AG04450 (cell line): ENCODE data around the gene BTG1. TPM values are rescaled to one million over a fixed set of nuclear protein-coding genes. Genes with fewer than 3 reads are reported as not detected.
"Not testable (repeated sequence)": the region's sequence is repeated elsewhere in the genome, so short reads cannot be mapped to it uniquely, and the experiment has no call there.

Source experiments
- CTCF ChIA-PET: fragments of 300-600, 350-600 bp; formaldehyde crosslinking; extraction: SDS; loops from one replicate; lab custom pipeline; 2022; ENCODE audit warnings: antibody characterized with exemption, inconsistent platforms; lab: Charles Lee
- POLR2A ChIA-PET: fragments of 350-600 bp; formaldehyde crosslinking; extraction: SDS; loops from one replicate; lab custom pipeline; 2021; ENCODE audit warnings: antibody characterized with exemption, inconsistent platforms; lab: Yijun Ruan, JAX
- DNase-seq: peaks from one replicate; pipeline ENCODE4 v3.0.0-alpha.2; 2011; ENCODE audit warnings: low read depth, low spot score
- H3K27ac ChIP-seq: one replicate; pipeline ENCODE4 v1.5.1; 2012; ENCODE audit warnings: low read depth, low read length, control low read depth
- H3K27me3 ChIP-seq: one replicate; pipeline ENCODE4 v1.6.0; 2012; ENCODE audit warnings: low read length; ENCODE audit not compliant: control insufficient read depth, insufficient read depth
- H3K4me3 ChIP-seq: 2 replicates; pipeline ENCODE4 v1.5.1; 2011; ENCODE audit warnings: mild to moderate bottlenecking, low read depth, low read length, control low read depth
- H3K9me3 ChIP-seq: 2 replicates; pipeline ENCODE4 v1.5.1; 2012; ENCODE audit warnings: low read length; ENCODE audit not compliant: control insufficient read depth, insufficient read depth
- CTCF ChIP-seq: IDR thresholded peaks from 2 replicates; pipeline ENCODE4 v1.5.1; 2011; ENCODE audit warnings: low read depth, low read length, control low read depth, inconsistent platforms
- polyA plus RNA-seq: library from polyadenylated mRNA; depleted of rRNA; stranded (reverse); fragments of >200 nt; gene quantifications from 2 replicates; pipeline ENCODE4 v1.2.3, GENCODE V29; 2011

Gene BTG1
- polyA plus RNA-seq, 1 experiment, result 89.7 TPM

GRCh38 chr12:92136026-92136730 lies 9.5 kb downstream of the BTG1 start:
- peak overlapping the region; percentile 66 for H3K27ac ChIP-seq
- no peak for DNase-seq
- H3K9me3 ChIP-seq, result no peaks in the 10 kb centered on the region
- no peak for TF ChIP-seq CTCF
- H3K4me3 ChIP-seq, result no peak overlapping the region
- POLR2A ChIA-PET, result interaction anchor here (0.6 to 2.6 kb wide), 6 partner anchors 10 to 755 kb away, joined by 3 to 55 read pairs (median 4); partner anchors contain the start of gene BTG1
- CTCF ChIA-PET, result interaction anchor here (1.0 to 7.9 kb wide), 3 partner anchors 10 to 754 kb away, joined by 7 to 53 read pairs (median 23); partner anchors contain the start of gene BTG1
- H3K27me3 ChIP-seq, result no peaks in the 10 kb centered on the region

- H3K4me3 ChIP-seq, POLR2A ChIA-PET, DNase-seq, H3K9me3 ChIP-seq, H3K27me3 ChIP-seq, H3K27ac ChIP-seq: not testable (repeated sequence)
- CTCF ChIA-PET, result interaction anchor here (1.5 to 7.9 kb wide), 2 partner anchors 435 to 754 kb away, joined by 3 to 53 read pairs; no protein-coding TSS in a partner anchor
Measured at GRCh38 chr12:92135541-92135940, 10.1 kb downstream of the BTG1 start.

GRCh38 chr12:92134638-92135274 lies 10.9 kb downstream of the BTG1 start:
- POLR2A ChIA-PET, result interaction anchor here (0.8 kb wide), 1 partner anchor 11 kb away, joined by 3 read pairs; the partner anchor contains the start of gene BTG1
- TF ChIP-seq CTCF, result no peak
- Histone ChIP-seq H3K9me3 (no peaks in the 10 kb centered on the region), H3K4me3 (no peak overlapping the region), H3K27me3 (no peaks in the 10 kb centered on the region), H3K27ac (no peak overlapping the region)
- DNase-seq, result no peak
- CTCF ChIA-PET, result interaction anchor here (0.5 to 7.9 kb wide), 5 partner anchors 282 to 753 kb away, joined by 3 to 53 read pairs (median 5); no protein-coding TSS in a partner anchor

- Histone ChIP-seq H3K27me3 (no peaks in the 10 kb centered on the region), H3K9me3 (no peaks in the 10 kb centered on the region), H3K4me3 (no peak overlapping the region), H3K27ac (no peak overlapping the region)
- TF ChIP-seq CTCF, result no peak
- DNase-seq, result no peak
- POLR2A ChIA-PET, result interaction anchor here (0.8 to 1.6 kb wide), 2 partner anchors 12 kb away, joined by 3 to 7 read pairs; partner anchors contain the start of gene BTG1
- CTCF ChIA-PET, result interaction anchor here (0.6 to 7.9 kb wide), 4 partner anchors 281 to 752 kb away, joined by 3 to 53 read pairs (median 8); no protein-coding TSS in a partner anchor
Measured at GRCh38 chr12:92133795-92134637, 11.6 kb downstream of the BTG1 start.

- Histone ChIP-seq H3K27me3 (no peaks in the 10 kb centered on the region), H3K27ac (no peak overlapping the region), H3K9me3 (no peaks in the 10 kb centered on the region), H3K4me3 (no peak overlapping the region)
- no peak for TF ChIP-seq CTCF
- POLR2A ChIA-PET, result interaction anchor here (1.6 kb wide), 1 partner anchor 13 kb away, joined by 7 read pairs; the partner anchor contains the start of gene BTG1
- CTCF ChIA-PET, result interaction anchor here (0.6 to 7.9 kb wide), 3 partner anchors 321 to 751 kb away, joined by 5 to 53 read pairs (median 12); no protein-coding TSS in a partner anchor
- DNase-seq, result no peak
Measured at GRCh38 chr12:92133171-92133570, 12.5 kb downstream of the BTG1 start.
